Measurements from ENCODE around the gene FEN1. TPM values are rescaled to one million over a fixed set of nuclear protein-coding genes. Genes with fewer than 3 reads are reported as not detected.

The FEN1 gene
- total and polyA plus RNA-seq, 2 of the 8 experiments (the other 6 are each of a cell fraction or from before 2014, with no cell fraction given) = 52.6 to 86.1 TPM

DNA sequence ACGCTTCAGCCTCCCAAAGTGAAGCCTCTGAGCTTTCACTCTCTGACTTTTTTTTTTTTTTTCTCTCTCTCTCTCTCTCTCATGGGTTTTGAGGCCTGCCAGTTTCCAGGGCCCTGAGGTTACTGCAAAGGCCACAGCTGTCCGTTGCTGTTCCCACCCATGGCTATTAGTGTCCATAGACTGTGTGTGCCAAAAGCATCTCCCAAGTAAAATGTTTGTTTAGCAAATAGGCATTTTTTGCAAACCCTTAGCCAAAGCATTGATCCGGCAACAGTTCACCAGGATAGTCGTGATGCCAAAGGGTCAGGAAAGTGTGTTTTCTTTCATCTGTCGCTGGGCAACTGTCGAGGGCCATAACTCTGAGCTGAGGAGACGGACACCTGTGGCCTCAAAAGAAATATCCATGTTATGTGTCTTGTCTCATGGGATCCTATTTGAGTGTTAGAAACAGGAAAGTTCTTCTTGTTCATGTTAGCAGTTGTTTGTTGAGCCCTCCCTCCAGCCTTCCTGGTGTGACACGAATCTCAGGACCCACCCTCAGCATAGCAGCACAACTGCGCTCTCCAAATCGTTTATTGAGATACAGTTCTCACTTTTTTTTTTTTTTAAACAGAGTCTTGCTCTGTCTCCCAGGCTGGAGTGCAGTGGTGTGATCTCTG is 53.8 kb downstream of the FEN1 start:
- H4K8ac ChIP-seq (ENCODE audit: extremely low read depth, insufficient read depth, low read length) = no peak overlapping the region
- WGBS, 2 experiments (ENCODE audit: extremely low coverage in 1 of 2, insufficient coverage in 1 of 2, insufficient read length in 1 of 2, insufficient replicate concordance in 2 of 2, low coverage in 1 of 2, low lambda C conversion rate in 2 of 2, missing lambda C conversion rate in 1 of 2) = 93% methylated on average over 10 of the region's 10 CpGs; no CpG with 5 or more reads in 1 of the 2 experiments
- no peak overlapping the region for H2BK120ac ChIP-seq (replicated peaks; ENCODE audit: low read depth, low read length)
- no peak overlapping the region for H2BK20ac ChIP-seq (ENCODE audit: low read length)
- POLR2A ChIA-PET (ENCODE audit: partially characterized antibody) = interaction anchor here (0.7 to 4.5 kb wide), 11 partner anchors 8 to 926 kb away, joined by 3 to 28 read pairs (median 3); partner anchors contain the start of gene FADS2
- H3K27me3 ChIP-seq (replicated peaks in 1 of 4; ENCODE audit: control insufficient read depth in 3 of 4, extremely low read depth in 1 of 4, insufficient read depth in 3 of 4, low read length in 3 of 4) = no peaks in the 10 kb centered on the region
- H3K27ac ChIP-seq (ENCODE audit: low read depth, low read length) = no peak overlapping the region
- H4K20me1 ChIP-seq (replicated peaks in 1 of 2; ENCODE audit: control insufficient read depth in 1 of 2, insufficient read depth in 2 of 2, low read length in 2 of 2) = peaks cover 11 to 18% of the 10 kb centered on the region in 2 experiments
- no peak overlapping the region for H2BK12ac ChIP-seq (ENCODE audit: low read depth, low read length)
- no peak overlapping the region for H3K9ac ChIP-seq (replicated peaks in 1 of 4; ENCODE audit: extremely low read depth in 1 of 4, low read depth in 3 of 4, low read length in 3 of 4)
- H4K5ac ChIP-seq (ENCODE audit: insufficient read length, low read depth, low read length) = no peak overlapping the region
- no peak overlapping the region for H4K91ac ChIP-seq (replicated peaks; ENCODE audit: insufficient read length, low read length)
- H3K79me1 ChIP-seq (ENCODE audit: low read depth, low read length) = peaks cover 3% of the 10 kb centered on the region; the same call in 1 of the 2 replicates
- H2AFZ ChIP-seq (ENCODE audit: low read length) = no peak overlapping the region
- H3K23ac ChIP-seq (ENCODE audit: insufficient read length) = no peak overlapping the region
- no peak overlapping the region for H3K14ac ChIP-seq (ENCODE audit: insufficient read length)
- peaks cover 46 to 96% (median 71%) of the 10 kb centered on the region in 4 experiments for H3K36me3 ChIP-seq (ENCODE audit: control insufficient read depth in 2 of 4, insufficient read depth in 4 of 4, low read length in 3 of 4)
- H3K4me1 ChIP-seq (replicated peaks in 1 of 4; ENCODE audit: control insufficient read depth in 3 of 4, insufficient read depth in 4 of 4, low read length in 3 of 4) = no peaks in the 10 kb centered on the region; a peak in 1 of 7 replicates
- no peak overlapping the region for H3K4ac ChIP-seq (replicated peaks; ENCODE audit: insufficient read length, low read depth, low read length)
- no peak overlapping the region for H2BK5ac ChIP-seq (ENCODE audit: low read depth, low read length)
- FAIRE-seq = no peak
- H3K4me3 ChIP-seq (ENCODE audit: extremely low read depth in 1 of 4, insufficient read depth in 2 of 4, low read depth in 3 of 4, low read length in 4 of 4) = no peak overlapping the region
- DNase-seq (ENCODE audit: low read depth in 1 of 2, low spot score in 2 of 2) = no peak
- no peaks in the 10 kb centered on the region; a peak in 1 of 4 replicates for H3K9me3 ChIP-seq (ENCODE audit: insufficient read depth in 2 of 2, low read depth in 1 of 2, low read length in 1 of 2)
- no peak overlapping the region for H2AK5ac ChIP-seq (ENCODE audit: low read depth, low read length)
- H3K23me2 ChIP-seq (ENCODE audit: low read depth, low read length) = no peaks in the 10 kb centered on the region
- no peak overlapping the region for H3K56ac ChIP-seq (replicated peaks; ENCODE audit: insufficient read length, low read depth, low read length)
- H3K79me2 ChIP-seq (ENCODE audit: control insufficient read depth in 1 of 2, insufficient read depth in 2 of 2, low read length in 2 of 2) = no peaks in the 10 kb centered on the region; a peak in 1 of 4 replicates
- TF ChIP-seq, protein P1, sequence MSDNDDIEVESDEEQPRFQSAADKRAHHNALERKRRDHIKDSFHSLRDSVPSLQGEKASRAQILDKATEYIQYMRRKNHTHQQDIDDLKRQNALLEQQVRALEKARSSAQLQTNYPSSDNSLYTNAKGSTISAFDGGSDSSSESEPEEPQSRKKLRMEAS (IDR thresholded peaks at IDR 0.05) = no peak
- TF ChIP-seq EZH2 (IDR thresholded peaks at IDR 0.05; ENCODE audit: low read depth, low read length, severe bottlenecking) = no peak
- TF ChIP-seq SAP30 (IDR thresholded peaks at IDR 0.05; ENCODE audit: insufficient read depth, insufficient replicate concordance, low read length) = no peak
- TF ChIP-seq CREB1 (IDR thresholded peaks at IDR 0.05) = no peak
- no peak for TF ChIP-seq SIRT6 (IDR thresholded peaks at IDR 0.05; ENCODE audit: low read length)
- no peak for TF ChIP-seq SP2 (IDR thresholded peaks at IDR 0.05; ENCODE audit: low read length)
- TF ChIP-seq, protein P2, sequence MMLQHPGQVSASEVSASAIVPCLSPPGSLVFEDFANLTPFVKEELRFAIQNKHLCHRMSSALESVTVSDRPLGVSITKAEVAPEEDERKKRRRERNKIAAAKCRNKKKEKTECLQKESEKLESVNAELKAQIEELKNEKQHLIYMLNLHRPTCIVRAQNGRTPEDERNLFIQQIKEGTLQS (IDR thresholded peaks at IDR 0.05; ENCODE audit: insufficient read depth, low read depth, low read length) = no peak
- TF ChIP-seq JUND (IDR thresholded peaks at IDR 0.05; ENCODE audit: low read length) = no peak
- TF ChIP-seq SUZ12 (IDR thresholded peaks at IDR 0.05; ENCODE audit: low read length) = no peak
- no peak for TF ChIP-seq GTF2F1 (IDR thresholded peaks at IDR 0.05; ENCODE audit: borderline replicate concordance, low read depth, low read length)
- no peak overlapping the region for H3K18ac ChIP-seq (ENCODE audit: extremely low read depth, low read length)
- no peak overlapping the region for H3K4me2 ChIP-seq (ENCODE audit: insufficient read depth in 1 of 2, low read depth in 2 of 2, low read length in 2 of 2)
- no peak overlapping the region for H2BK15ac ChIP-seq (ENCODE audit: low read length)
- CTCF ChIA-PET (ENCODE audit: partially characterized antibody) = interaction anchor here (0.6 to 2.4 kb wide), 6 partner anchors 13 to 284 kb away, joined by 3 to 15 read pairs (median 4); no protein-coding TSS in a partner anchor
